ENCODE measurements around the gene COX6B2.

Gene COX6B2

GRCh38 chr19:55311797-55312196 is 42.7 kb downstream of the COX6B2 start:
- no peak for DNase-seq

DNA sequence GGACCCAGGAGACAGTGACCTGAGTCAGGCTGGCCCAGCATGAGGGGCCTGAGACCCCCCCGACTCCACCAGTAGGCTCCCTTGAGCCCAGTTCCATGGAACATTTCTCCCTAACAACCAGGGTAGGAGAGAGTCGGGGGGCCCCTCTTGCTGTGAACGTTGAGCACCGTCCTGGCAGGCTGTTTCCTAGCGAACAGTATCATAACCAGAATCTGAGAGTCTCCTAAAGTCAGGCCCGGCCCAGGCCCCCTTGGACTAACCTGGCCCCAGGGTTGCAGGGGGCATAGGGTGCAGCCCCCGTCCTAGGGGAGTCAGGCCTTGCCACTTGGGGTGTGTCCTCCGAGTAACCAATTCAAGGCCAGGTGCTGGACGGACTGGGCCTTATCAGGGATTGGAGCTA is 43.1 kb downstream of the COX6B2 start:
- DNase-seq, result no peak

GRCh38 chr19:55310498-55310897 is 44.0 kb downstream of the COX6B2 start:
- no peak for DNase-seq

- DNase-seq, result no peak
Measured at GRCh38 chr19:55309448-55309847, 45.1 kb downstream of the COX6B2 start.

DNA sequence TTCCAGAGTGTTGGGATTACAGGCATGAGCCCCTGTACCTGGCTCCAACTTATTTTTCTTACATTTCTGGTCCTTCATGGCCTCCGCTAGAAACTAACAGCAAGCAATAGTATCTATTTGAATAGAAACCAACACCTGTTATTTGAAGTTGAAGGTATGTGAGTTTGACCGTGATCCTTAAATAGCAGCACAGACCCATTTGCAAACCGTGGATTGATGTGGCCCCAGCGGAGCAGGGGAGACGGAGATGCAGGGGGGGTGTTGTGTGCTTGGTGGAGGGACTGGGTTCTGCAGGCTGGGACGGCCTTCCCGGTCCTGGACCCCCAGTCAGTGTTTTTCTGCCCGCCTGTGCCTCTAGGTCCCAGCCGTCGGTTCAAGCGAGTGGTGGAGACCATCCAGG is 46.2 kb downstream of the COX6B2 start:
- DNase-seq, result no peak

DNA sequence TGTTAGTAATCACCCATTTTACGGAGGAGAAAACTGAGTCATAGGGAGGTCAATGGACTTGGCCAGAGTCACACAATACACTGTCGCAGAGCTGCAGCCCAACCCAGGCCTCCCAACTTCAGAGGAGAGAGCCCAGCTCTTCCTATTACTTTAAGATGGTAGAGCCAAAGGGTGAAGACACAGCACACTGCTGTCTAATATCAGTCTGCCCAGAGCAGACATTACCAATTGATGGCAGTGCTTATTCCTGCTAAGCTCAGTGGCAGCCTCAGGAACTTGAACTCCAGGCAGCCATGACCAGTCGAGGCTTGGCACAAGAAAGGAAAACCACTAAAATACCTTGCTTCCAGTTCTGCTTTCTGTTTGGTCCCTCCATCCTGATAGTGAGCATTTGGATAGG is 47.8 kb downstream of the COX6B2 start:
- DNase-seq, result no peak

- DNase-seq, result no peak
Measured at GRCh38 chr19:55305983-55306562, 48.4 kb downstream of the COX6B2 start.

DNA sequence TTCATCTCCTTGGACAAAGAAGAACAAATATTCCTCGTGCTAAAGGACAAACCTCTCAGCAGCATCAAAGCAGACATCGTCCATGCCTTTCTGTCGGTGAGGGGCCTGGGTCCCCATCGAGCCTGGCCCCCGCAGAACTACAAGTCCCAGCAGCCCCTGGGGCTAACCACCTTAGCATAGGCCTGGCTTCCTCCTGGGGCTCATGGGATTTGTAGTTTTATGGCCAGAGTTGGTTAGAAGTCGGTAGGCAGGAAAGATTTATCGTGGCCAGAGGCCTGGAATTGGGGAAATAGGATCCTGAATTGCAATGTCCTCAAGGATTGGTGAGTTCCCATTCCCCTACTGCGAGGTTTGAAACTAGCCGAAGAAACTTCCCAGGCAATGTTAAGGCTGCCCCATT is 49.0 kb downstream of the COX6B2 start:
- DNase-seq, result peak; percentile 63

DNA sequence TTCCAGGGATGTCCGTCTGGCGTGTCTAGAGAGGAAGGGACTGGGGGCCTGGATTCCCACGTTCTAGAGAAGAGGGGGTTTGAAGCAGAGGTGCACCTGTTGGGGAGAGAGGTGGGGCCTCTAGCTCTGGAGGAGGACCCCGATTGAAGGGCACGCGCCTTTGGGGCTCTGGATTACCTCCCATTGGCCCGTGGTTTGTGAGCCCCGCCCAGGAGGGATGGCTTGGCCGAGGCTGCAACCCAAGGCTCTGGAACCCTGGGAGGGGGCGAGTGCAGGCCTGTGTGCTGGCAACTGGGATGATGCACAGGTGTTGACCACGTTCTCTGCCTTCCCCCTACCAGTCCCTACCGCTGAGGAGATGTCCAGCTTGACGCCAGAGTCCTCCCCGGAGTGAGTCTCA is 49.5 kb downstream of the COX6B2 start:
- no peak for DNase-seq

- peak; percentile 34 for DNase-seq
Measured at GRCh38 chr19:55304279-55304978, 50.1 kb downstream of the COX6B2 start.

DNA sequence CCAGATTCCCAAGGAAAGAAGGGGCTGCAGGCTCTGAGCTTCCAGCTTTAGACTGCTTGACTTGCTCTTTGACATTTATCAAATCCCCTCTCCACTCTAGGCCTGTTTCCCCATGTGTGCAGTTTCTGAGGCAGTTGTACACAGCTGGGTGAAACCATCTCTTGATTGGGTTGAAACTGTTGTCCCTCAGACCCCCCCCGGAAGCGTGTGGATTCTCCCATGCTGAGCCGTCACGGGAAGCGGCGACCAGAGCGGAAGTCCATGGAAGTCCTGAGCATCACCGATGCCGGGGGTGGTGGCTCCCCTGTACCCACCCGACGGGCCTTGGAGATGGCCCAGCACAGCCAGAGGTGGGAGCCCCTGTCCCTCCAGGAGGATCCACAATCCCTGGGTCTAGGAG is 51.0 kb downstream of the COX6B2 start:
- no peak for DNase-seq

GRCh38 chr19:55302318-55302703 is 52.2 kb downstream of the COX6B2 start:
- no peak for DNase-seq

GRCh38 chr19:55301459-55302317 is 52.8 kb downstream of the COX6B2 start:
- DNase-seq, result peak; percentile 97

GRCh38 chr19:55300886-55301458 is 53.5 kb downstream of the COX6B2 start:
- DNase-seq, result no peak

DNA sequence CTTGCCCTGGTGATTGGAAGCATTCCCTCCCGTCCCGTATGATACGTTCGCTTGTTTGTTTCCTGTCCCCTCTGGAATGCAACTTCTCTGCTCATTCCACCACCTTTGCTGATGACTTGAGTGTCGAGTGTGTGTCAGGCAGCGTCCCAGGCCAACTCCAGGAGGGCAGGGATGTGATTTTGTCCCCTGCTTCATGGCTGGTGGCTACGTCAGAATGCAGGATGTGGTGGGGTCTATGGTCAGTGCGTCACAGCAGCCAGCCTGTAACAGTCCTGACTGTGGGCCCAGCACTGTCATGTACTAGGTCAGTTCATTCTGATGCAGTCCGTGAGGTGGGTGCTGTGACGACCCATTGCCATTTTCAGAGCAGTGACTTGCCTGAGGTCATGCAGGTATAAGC is 54.5 kb downstream of the COX6B2 start:
- DNase-seq, result no peak

Measured in CD4-positive, alpha-beta T cell treated with Interleukin-17A for 4 hours (primary cell).